CD14-positive monocyte (primary cell): ENCODE data around the gene FN1. TPM values are rescaled to one million over a fixed set of nuclear protein-coding genes. Genes with fewer than 3 reads are reported as not detected.

Experiments used
- DNase-seq, 3 donors: peaks; one replicate each; pipeline ENCODE4 v3.0.0-alpha.2; 2011 to 2022
- H2AFZ ChIP-seq: 2 replicates; pipeline ENCODE4 v1.6.0; 2012; ENCODE audit warnings: mild to moderate bottlenecking, low read depth, low read length, inconsistent platforms; ENCODE audit not compliant: insufficient read depth, poor library complexity, severe bottlenecking
- H3K27ac ChIP-seq, 2 donors: 1 replicate in 1 of 2; 2 replicates in 1 of 2; pipeline ENCODE4 v1.5.1; 2012 to 2013; ENCODE audit warnings: low read length in 2 of 2, control low read depth in 1 of 2, inconsistent platforms in 1 of 2, low read depth in 1 of 2, mild to moderate bottlenecking in 1 of 2
- H3K27me3 ChIP-seq, 2 donors: one replicate each; pipeline versions ENCODE4 v1.6.0 to v1.6.1; 2011 to 2013; ENCODE audit warnings: low read length in 2 of 2; ENCODE audit not compliant: control insufficient read depth in 2 of 2, insufficient read depth in 2 of 2
- H3K36me3 ChIP-seq, 2 donors: replicated peaks in 1 of 2; 1 replicate in 1 of 2; 2 replicates in 1 of 2; pipeline versions ENCODE4 v1.5.1 to v1.6.1; 2012 to 2013; ENCODE audit warnings: low read length in 2 of 2, control low read depth in 1 of 2, inconsistent platforms in 1 of 2, mild to moderate bottlenecking in 1 of 2; ENCODE audit not compliant: insufficient read depth in 2 of 2, control insufficient read depth in 1 of 2
- H3K4me1 ChIP-seq, 2 donors: 1 replicate in 1 of 2; 2 replicates in 1 of 2; pipeline versions ENCODE4 v1.5.1 to v1.6.1; 2012 to 2013; ENCODE audit warnings: low read length in 2 of 2, control low read depth in 1 of 2, inconsistent platforms in 1 of 2, mild to moderate bottlenecking in 1 of 2, moderate library complexity in 1 of 2; ENCODE audit not compliant: insufficient read depth in 2 of 2, control insufficient read depth in 1 of 2
- H3K4me2 ChIP-seq: replicated peaks from 2 replicates; pipeline ENCODE3; 2012; ENCODE audit warnings: low read length, moderate library complexity, mild to moderate bottlenecking; ENCODE audit not compliant: poor library complexity, severe bottlenecking; ENCODE audit errors: extremely low read depth
- H3K4me3 ChIP-seq, 3 experiments: fragments of 200-600 bp in 1 of 3; sonication (generic) in 1 of 3; replicated peaks in 1 of 3; 1 replicate in 2 of 3; 2 replicates in 1 of 3; pipeline ENCODE4 v1.5.1; 2011 to 2013; ENCODE audit warnings: low read length in 3 of 3, mild to moderate bottlenecking in 3 of 3, control low read depth in 2 of 3, low read depth in 2 of 3, inconsistent platforms in 1 of 3, moderate library complexity in 1 of 3
- H3K79me2 ChIP-seq: 2 replicates; pipeline ENCODE4 v1.6.0; 2012; ENCODE audit warnings: mild to moderate bottlenecking, control low read depth, inconsistent platforms, low read length, moderate library complexity; ENCODE audit not compliant: insufficient read depth
- H3K9ac ChIP-seq: 2 replicates; pipeline ENCODE4 v1.6.0; 2017; ENCODE audit warnings: low read length, mild to moderate bottlenecking; ENCODE audit not compliant: insufficient read depth, poor library complexity, severe bottlenecking
- H3K9me3 ChIP-seq, 2 donors: replicated peaks in 1 of 2; 1 replicate in 1 of 2; 2 replicates in 1 of 2; pipeline versions ENCODE4 v1.5.1 to v1.6.1; 2012 to 2013; ENCODE audit warnings: low read length in 2 of 2, control low read depth in 1 of 2; ENCODE audit not compliant: control insufficient read depth in 1 of 2, insufficient read depth in 1 of 2
- H4K20me1 ChIP-seq: 2 replicates; pipeline ENCODE4 v1.6.0; 2012; ENCODE audit warnings: mild to moderate bottlenecking, low read length, control low read depth, moderate library complexity; ENCODE audit not compliant: insufficient read depth
- H3K27ac Mint-ChIP-seq, 7 donors: one replicate each; pipeline ENCODE4 v1.8.0; 2020; ENCODE audit warnings: mild to moderate bottlenecking in 7 of 7, mixed read lengths in 7 of 7, moderate library complexity in 6 of 7, inconsistent platforms in 2 of 7
- H3K27me3 Mint-ChIP-seq, 3 donors: one replicate each; pipeline ENCODE4 v1.8.0; 2021 to 2022; ENCODE audit warnings: low read depth in 3 of 3, mild to moderate bottlenecking in 3 of 3, mixed read lengths in 3 of 3, moderate library complexity in 3 of 3, inconsistent platforms in 1 of 3
- H3K36me3 Mint-ChIP-seq, 2 donors: one replicate each; pipeline ENCODE4 v1.8.0; 2020; ENCODE audit warnings: mixed read lengths in 2 of 2, inconsistent platforms in 1 of 2, mild to moderate bottlenecking in 1 of 2
- H3K4me1 Mint-ChIP-seq: one replicate; pipeline ENCODE4 v1.8.0; 2020; ENCODE audit warnings: mild to moderate bottlenecking, mixed read lengths
- H3K4me3 Mint-ChIP-seq, 2 donors: one replicate each; pipeline ENCODE4 v1.8.0; 2020; ENCODE audit warnings: mild to moderate bottlenecking in 2 of 2, mixed read lengths in 2 of 2, moderate library complexity in 1 of 2
- H3K9me3 Mint-ChIP-seq, 7 donors: one replicate each; pipeline ENCODE4 v1.8.0; 2020 to 2022; ENCODE audit warnings: mixed read lengths in 7 of 7, mild to moderate bottlenecking in 6 of 7, moderate library complexity in 6 of 7, inconsistent platforms in 2 of 7
- CTCF ChIP-seq: fragments of 200-600 bp; IDR thresholded peaks from one replicate; pipeline ENCODE4 v1.8.0; 2022; ENCODE audit warnings: antibody characterized with exemption, mild to moderate bottlenecking
- WGBS: methylation state at CpG from one replicate; pipeline ENCODE4 v1.1.5; 2013; ENCODE audit warnings: missing lambda C conversion rate; ENCODE audit not compliant: insufficient coverage; 5-methylcytosine and 5-hydroxymethylcytosine counted together
- intact Hi-C, 2 donors: fragments of 100-400 bp; cut with micrococcal nuclease; formaldehyde crosslinking; loops; one replicate each; pipeline versions ENCODE4 v1.15.0 to v1.15.1; 2023
- polyA plus RNA-seq, 3 donors: library from polyadenylated mRNA; depleted of rRNA in 1 of 3; unstranded in 2 of 3; stranded (reverse) in 1 of 3; fragments of 300-500 nt in 2 of 3; fragments of >200 nt in 1 of 3; fragmentation: Illumina TruSeq in 2 of 3; gene quantifications; 1 replicate in 2 of 3; 2 replicates in 1 of 3; pipeline ENCODE4 v1.2.3, GENCODE V29; 2012 to 2021

Gene FN1
- polyA plus RNA-seq, 3 donors = 0.21 to 0.72 (median 0.23) TPM

- intact Hi-C loops = no loop called here
- no peaks in the 10 kb centered on the region for H3K4me1 Mint-ChIP-seq
- H3K9me3 Mint-ChIP-seq = peaks cover 0 to 3% (median 0%) of the 10 kb centered on the region in 7 donors
- no peak overlapping the region for H3K4me2 ChIP-seq
- H3K36me3 ChIP-seq = no peaks in the 10 kb centered on the region
- TF ChIP-seq CTCF = no peak
- DNase-seq = no peak
- no peak overlapping the region for H3K4me3 ChIP-seq
- H3K27me3 Mint-ChIP-seq = peaks cover 0 to 9% (median 0%) of the 10 kb centered on the region in 3 donors
- no peaks in the 10 kb centered on the region for H4K20me1 ChIP-seq
- H3K36me3 Mint-ChIP-seq = no peaks in the 10 kb centered on the region
- H3K9me3 ChIP-seq = no peaks in the 10 kb centered on the region
- H2AFZ ChIP-seq = no peak overlapping the region
- peak overlapping the region in 1 of 7 donors; percentile 79 for H3K27ac Mint-ChIP-seq
- no peak overlapping the region for H3K4me3 Mint-ChIP-seq
- no peak overlapping the region for H3K9ac ChIP-seq
- H3K79me2 ChIP-seq = no peaks in the 10 kb centered on the region
- 100% methylated on average over 1 of the region's 1 CpG for WGBS
- H3K27ac ChIP-seq = no peak overlapping the region
- H3K4me1 ChIP-seq = no peaks in the 10 kb centered on the region
- peaks cover 4 to 11% of the 10 kb centered on the region in 2 donors for H3K27me3 ChIP-seq
These were observed 22.4 kb downstream of the FN1 start for GRCh38 chr2:215413484-215413777.

GRCh38 chr2:215411941-215412743 is 23.7 kb downstream of the FN1 start:
- Histone ChIP-seq H3K9ac (no peak overlapping the region), H3K9me3 (no peaks in the 10 kb centered on the region), H2AFZ (no peak overlapping the region), H3K27me3 (peaks cover 2 to 7% of the 10 kb centered on the region in 2 donors), H3K4me1 (no peaks in the 10 kb centered on the region), H4K20me1 (no peaks in the 10 kb centered on the region), H3K27ac (no peak overlapping the region), H3K79me2 (no peaks in the 10 kb centered on the region), H3K4me3 (no peak overlapping the region), H3K4me2 (no peak overlapping the region), H3K36me3 (no peaks in the 10 kb centered on the region)
- H3K9me3 Mint-ChIP-seq = peaks cover 0 to 3% (median 0%) of the 10 kb centered on the region in 7 donors
- no peaks in the 10 kb centered on the region for H3K36me3 Mint-ChIP-seq
- no peak overlapping the region for H3K4me3 Mint-ChIP-seq
- H3K4me1 Mint-ChIP-seq = no peaks in the 10 kb centered on the region
- no peak overlapping the region for H3K27ac Mint-ChIP-seq
- DNase-seq = no peak
- peaks cover 0 to 9% (median 3%) of the 10 kb centered on the region in 3 donors for H3K27me3 Mint-ChIP-seq
- WGBS = 97% methylated on average over 5 of the region's 9 CpGs
- intact Hi-C loops = no loop called here
- no peak for TF ChIP-seq CTCF
